CD14-positive monocyte (primary cell): ENCODE results near the gene CYP2J2. TPM values are rescaled to one million over a fixed set of nuclear protein-coding genes. Genes with fewer than 3 reads are reported as not detected.

Experiments
- DNase-seq, 3 donors: peaks; one replicate each; pipeline ENCODE4 v3.0.0-alpha.2; 2011 to 2022
- H2AFZ ChIP-seq: 2 replicates; pipeline ENCODE4 v1.6.0; 2012; ENCODE audit warnings: mild to moderate bottlenecking, low read depth, low read length, inconsistent platforms; ENCODE audit not compliant: insufficient read depth, poor library complexity, severe bottlenecking
- H3K27ac ChIP-seq, 2 donors: 1 replicate in 1 of 2; 2 replicates in 1 of 2; pipeline ENCODE4 v1.5.1; 2012 to 2013; ENCODE audit warnings: low read length in 2 of 2, control low read depth in 1 of 2, inconsistent platforms in 1 of 2, low read depth in 1 of 2, mild to moderate bottlenecking in 1 of 2
- H3K27me3 ChIP-seq, 2 donors: one replicate each; pipeline versions ENCODE4 v1.6.0 to v1.6.1; 2011 to 2013; ENCODE audit warnings: low read length in 2 of 2; ENCODE audit not compliant: control insufficient read depth in 2 of 2, insufficient read depth in 2 of 2
- H3K36me3 ChIP-seq, 2 donors: replicated peaks in 1 of 2; 1 replicate in 1 of 2; 2 replicates in 1 of 2; pipeline versions ENCODE4 v1.5.1 to v1.6.1; 2012 to 2013; ENCODE audit warnings: low read length in 2 of 2, control low read depth in 1 of 2, inconsistent platforms in 1 of 2, mild to moderate bottlenecking in 1 of 2; ENCODE audit not compliant: insufficient read depth in 2 of 2, control insufficient read depth in 1 of 2
- H3K4me1 ChIP-seq, 2 donors: 1 replicate in 1 of 2; 2 replicates in 1 of 2; pipeline versions ENCODE4 v1.5.1 to v1.6.1; 2012 to 2013; ENCODE audit warnings: low read length in 2 of 2, control low read depth in 1 of 2, inconsistent platforms in 1 of 2, mild to moderate bottlenecking in 1 of 2, moderate library complexity in 1 of 2; ENCODE audit not compliant: insufficient read depth in 2 of 2, control insufficient read depth in 1 of 2
- H3K4me2 ChIP-seq: replicated peaks from 2 replicates; pipeline ENCODE3; 2012; ENCODE audit warnings: low read length, moderate library complexity, mild to moderate bottlenecking; ENCODE audit not compliant: poor library complexity, severe bottlenecking; ENCODE audit errors: extremely low read depth
- H3K4me3 ChIP-seq, 3 experiments: fragments of 200-600 bp in 1 of 3; sonication (generic) in 1 of 3; replicated peaks in 1 of 3; 1 replicate in 2 of 3; 2 replicates in 1 of 3; pipeline ENCODE4 v1.5.1; 2011 to 2013; ENCODE audit warnings: low read length in 3 of 3, mild to moderate bottlenecking in 3 of 3, control low read depth in 2 of 3, low read depth in 2 of 3, inconsistent platforms in 1 of 3, moderate library complexity in 1 of 3
- H3K79me2 ChIP-seq: 2 replicates; pipeline ENCODE4 v1.6.0; 2012; ENCODE audit warnings: mild to moderate bottlenecking, control low read depth, inconsistent platforms, low read length, moderate library complexity; ENCODE audit not compliant: insufficient read depth
- H3K9ac ChIP-seq: 2 replicates; pipeline ENCODE4 v1.6.0; 2017; ENCODE audit warnings: low read length, mild to moderate bottlenecking; ENCODE audit not compliant: insufficient read depth, poor library complexity, severe bottlenecking
- H3K9me3 ChIP-seq, 2 donors: replicated peaks in 1 of 2; 1 replicate in 1 of 2; 2 replicates in 1 of 2; pipeline versions ENCODE4 v1.5.1 to v1.6.1; 2012 to 2013; ENCODE audit warnings: low read length in 2 of 2, control low read depth in 1 of 2; ENCODE audit not compliant: control insufficient read depth in 1 of 2, insufficient read depth in 1 of 2
- H4K20me1 ChIP-seq: 2 replicates; pipeline ENCODE4 v1.6.0; 2012; ENCODE audit warnings: mild to moderate bottlenecking, low read length, control low read depth, moderate library complexity; ENCODE audit not compliant: insufficient read depth
- H3K27ac Mint-ChIP-seq, 7 donors: one replicate each; pipeline ENCODE4 v1.8.0; 2020; ENCODE audit warnings: mild to moderate bottlenecking in 7 of 7, mixed read lengths in 7 of 7, moderate library complexity in 6 of 7, inconsistent platforms in 2 of 7
- H3K27me3 Mint-ChIP-seq, 3 donors: one replicate each; pipeline ENCODE4 v1.8.0; 2021 to 2022; ENCODE audit warnings: low read depth in 3 of 3, mild to moderate bottlenecking in 3 of 3, mixed read lengths in 3 of 3, moderate library complexity in 3 of 3, inconsistent platforms in 1 of 3
- H3K36me3 Mint-ChIP-seq, 2 donors: one replicate each; pipeline ENCODE4 v1.8.0; 2020; ENCODE audit warnings: mixed read lengths in 2 of 2, inconsistent platforms in 1 of 2, mild to moderate bottlenecking in 1 of 2
- H3K4me1 Mint-ChIP-seq: one replicate; pipeline ENCODE4 v1.8.0; 2020; ENCODE audit warnings: mild to moderate bottlenecking, mixed read lengths
- H3K4me3 Mint-ChIP-seq, 2 donors: one replicate each; pipeline ENCODE4 v1.8.0; 2020; ENCODE audit warnings: mild to moderate bottlenecking in 2 of 2, mixed read lengths in 2 of 2, moderate library complexity in 1 of 2
- H3K9me3 Mint-ChIP-seq, 7 donors: one replicate each; pipeline ENCODE4 v1.8.0; 2020 to 2022; ENCODE audit warnings: mixed read lengths in 7 of 7, mild to moderate bottlenecking in 6 of 7, moderate library complexity in 6 of 7, inconsistent platforms in 2 of 7
- CTCF ChIP-seq: fragments of 200-600 bp; IDR thresholded peaks from one replicate; pipeline ENCODE4 v1.8.0; 2022; ENCODE audit warnings: antibody characterized with exemption, mild to moderate bottlenecking
- WGBS: methylation state at CpG from one replicate; pipeline ENCODE4 v1.1.5; 2013; ENCODE audit warnings: missing lambda C conversion rate; ENCODE audit not compliant: insufficient coverage; 5-methylcytosine and 5-hydroxymethylcytosine counted together
- intact Hi-C, 2 donors: fragments of 100-400 bp; cut with micrococcal nuclease; formaldehyde crosslinking; loops; one replicate each; pipeline versions ENCODE4 v1.15.0 to v1.15.1; 2023
- polyA plus RNA-seq, 3 donors: library from polyadenylated mRNA; depleted of rRNA in 1 of 3; unstranded in 2 of 3; stranded (reverse) in 1 of 3; fragments of 300-500 nt in 2 of 3; fragments of >200 nt in 1 of 3; fragmentation: Illumina TruSeq in 2 of 3; gene quantifications; 1 replicate in 2 of 3; 2 replicates in 1 of 3; pipeline ENCODE4 v1.2.3, GENCODE V29; 2012 to 2021

CYP2J2 gene
- polyA plus RNA-seq, 3 donors = not detected

- H3K27ac Mint-ChIP-seq = no peak overlapping the region
- no peak overlapping the region for H3K4me3 Mint-ChIP-seq
- no peak overlapping the region for H2AFZ ChIP-seq
- H3K27me3 ChIP-seq = no peaks in the 10 kb centered on the region
- H4K20me1 ChIP-seq = no peaks in the 10 kb centered on the region
- no peaks in the 10 kb centered on the region for H3K4me1 Mint-ChIP-seq
- no peaks in the 10 kb centered on the region for H3K79me2 ChIP-seq
- DNase-seq = no peak
- H3K4me1 ChIP-seq = no peaks in the 10 kb centered on the region
- no peak overlapping the region for H3K9ac ChIP-seq
- no peak overlapping the region for H3K4me3 ChIP-seq
- TF ChIP-seq CTCF = peak; percentile 26
- no peaks in the 10 kb centered on the region for H3K36me3 Mint-ChIP-seq
- peaks cover 3 to 15% (median 6%) of the 10 kb centered on the region in 7 donors for H3K9me3 Mint-ChIP-seq
- H3K9me3 ChIP-seq = no peaks in the 10 kb centered on the region
- WGBS = no CpG with 5 or more reads among the region's 5 CpGs
- H3K36me3 ChIP-seq = no peaks in the 10 kb centered on the region
- no peak overlapping the region for H3K4me2 ChIP-seq
- H3K27me3 Mint-ChIP-seq = no peaks in the 10 kb centered on the region
- H3K27ac ChIP-seq = no peak overlapping the region
- intact Hi-C loops = no loop called here
Observed at GRCh38 chr1:59879574-59879973, 47.0 kb downstream of the CYP2J2 start.

GRCh38 chr1:59878370-59878769, 48.2 kb downstream of the CYP2J2 start:
- no peaks in the 10 kb centered on the region for H3K36me3 Mint-ChIP-seq
- no peaks in the 10 kb centered on the region for H3K4me1 Mint-ChIP-seq
- Histone ChIP-seq H3K79me2 (no peaks in the 10 kb centered on the region), H3K36me3 (no peaks in the 10 kb centered on the region), H3K9ac (no peak overlapping the region), H3K4me2 (no peak overlapping the region), H3K4me1 (no peaks in the 10 kb centered on the region), H3K27me3 (no peaks in the 10 kb centered on the region), H3K27ac (no peak overlapping the region), H3K9me3 (no peaks in the 10 kb centered on the region), H3K4me3 (no peak overlapping the region), H4K20me1 (no peaks in the 10 kb centered on the region), H2AFZ (no peak overlapping the region)
- no CpG with 5 or more reads among the region's 3 CpGs for WGBS
- H3K9me3 Mint-ChIP-seq = peaks cover 3 to 15% (median 6%) of the 10 kb centered on the region in 7 donors
- no peak for DNase-seq
- no peaks in the 10 kb centered on the region for H3K27me3 Mint-ChIP-seq
- H3K4me3 Mint-ChIP-seq = no peak overlapping the region
- no peak for TF ChIP-seq CTCF
- H3K27ac Mint-ChIP-seq = no peak overlapping the region
- intact Hi-C loops = no loop called here
